Loucy (cell line): ENCODE data around the gene GFPT2.

Source experiments
- H2AFZ ChIP-seq: fragments of 200-600 bp; sonication (generic); 2 replicates; pipeline ENCODE4 v1.6.0; 2016; ENCODE audit warnings: antibody characterized with exemption, mild to moderate bottlenecking, low read length, moderate library complexity
- H3F3A ChIP-seq: fragments of 200-600 bp; 2 replicates; pipeline ENCODE4 v1.6.0; 2016; ENCODE audit warnings: antibody characterized with exemption, low read depth, mild to moderate bottlenecking
- H3K27me3 ChIP-seq: fragments of 200-600 bp; sonication (generic); 2 replicates; pipeline ENCODE4 v1.6.1; 2014; ENCODE audit warnings: low read length, mild to moderate bottlenecking; ENCODE audit not compliant: insufficient read depth, poor library complexity, severe bottlenecking
- H3K36me3 ChIP-seq: fragments of 200-600 bp; sonication (generic); 2 replicates; pipeline ENCODE4 v1.6.1; 2016; ENCODE audit warnings: low read length; ENCODE audit not compliant: insufficient read depth
- H3K4me1 ChIP-seq: fragments of 200-600 bp; sonication (generic); 2 replicates; pipeline ENCODE4 v1.5.1; 2014; ENCODE audit warnings: low read length, mild to moderate bottlenecking; ENCODE audit not compliant: insufficient read depth, poor library complexity, severe bottlenecking
- H3K4me2 ChIP-seq: fragments of 200-600 bp; sonication (generic); 2 replicates; pipeline ENCODE4 v1.6.0; 2014; ENCODE audit warnings: antibody characterized with exemption, low read length, low read depth, mild to moderate bottlenecking; ENCODE audit not compliant: poor library complexity, severe bottlenecking
- H3K4me3 ChIP-seq: fragments of 200-600 bp; sonication (generic); 2 replicates; pipeline ENCODE4 v1.5.1; 2014; ENCODE audit warnings: low read length, mild to moderate bottlenecking, mixed read lengths; ENCODE audit not compliant: poor library complexity, severe bottlenecking
- H3K79me2 ChIP-seq: fragments of 200-600 bp; sonication (generic); 2 replicates; pipeline ENCODE4 v1.6.1; 2014; ENCODE audit warnings: low read length; ENCODE audit not compliant: insufficient read depth
- H3K9ac ChIP-seq: fragments of 200-600 bp; sonication (generic); 2 replicates; pipeline ENCODE4 v1.6.0; 2014; ENCODE audit warnings: mild to moderate bottlenecking, low read depth, low read length, moderate library complexity; ENCODE audit not compliant: poor library complexity, severe bottlenecking
- H3K9me2 ChIP-seq: fragments of 200-600 bp; sonication (generic); replicated peaks from 2 replicates; pipeline ENCODE4 v1.6.1; 2016; ENCODE audit warnings: low read depth, low read length, mixed read lengths
- H3K9me3 ChIP-seq: fragments of 200-600 bp; sonication (generic); 2 replicates; pipeline ENCODE4 v1.6.1; 2014; ENCODE audit warnings: mild to moderate bottlenecking, antibody characterized with exemption, low read length, low read depth; ENCODE audit not compliant: insufficient read depth
- H4K20me1 ChIP-seq: fragments of 200-600 bp; sonication (generic); 2 replicates; pipeline ENCODE4 v1.6.0; 2014; ENCODE audit warnings: antibody characterized with exemption, low read length, mild to moderate bottlenecking; ENCODE audit not compliant: insufficient read depth, poor library complexity, severe bottlenecking
- CTCF ChIP-seq: fragments of 200-600 bp; sonication (generic); conservative IDR thresholded peaks from 2 replicates; pipeline ENCODE4 v1.5.1; 2014; ENCODE audit warnings: mild to moderate bottlenecking, antibody characterized with exemption, low read length
- EZH2phosphoT487 ChIP-seq: fragments of 200-600 bp; IDR thresholded peaks from 2 replicates; pipeline ENCODE4 v1.6.1; 2018; ENCODE audit warnings: antibody characterized with exemption, mild to moderate bottlenecking, moderate library complexity, borderline replicate concordance

The GFPT2 gene

GRCh38 chr5:180330810-180331646, 22.1 kb downstream of the GFPT2 start:
- Histone ChIP-seq H3K4me2 (no peak overlapping the region), H3K27me3 (no peaks in the 10 kb centered on the region), H3F3A (no peaks in the 10 kb centered on the region), H3K4me3 (no peak overlapping the region), H3K9me2 (no peaks in the 10 kb centered on the region), H2AFZ (no peak overlapping the region), H4K20me1 (no peaks in the 10 kb centered on the region), H3K9me3 (no peaks in the 10 kb centered on the region), H3K4me1 (no peaks in the 10 kb centered on the region), H3K36me3 (no peaks in the 10 kb centered on the region), H3K9ac (no peak overlapping the region), H3K79me2 (no peaks in the 10 kb centered on the region)
- TF ChIP-seq CTCF = no peak
- no peak for TF ChIP-seq EZH2phosphoT487

GRCh38 chr5:180330270-180330648, 22.9 kb downstream of the GFPT2 start:
- H3K9ac ChIP-seq = no peak overlapping the region
- H3K36me3 ChIP-seq = no peaks in the 10 kb centered on the region
- no peaks in the 10 kb centered on the region for H4K20me1 ChIP-seq
- no peak overlapping the region for H3K4me2 ChIP-seq
- no peaks in the 10 kb centered on the region for H3K27me3 ChIP-seq
- H3K9me2 ChIP-seq = no peaks in the 10 kb centered on the region
- no peaks in the 10 kb centered on the region for H3K9me3 ChIP-seq
- no peaks in the 10 kb centered on the region for H3K4me1 ChIP-seq
- H3K79me2 ChIP-seq = no peaks in the 10 kb centered on the region
- H2AFZ ChIP-seq = no peak overlapping the region
- H3K4me3 ChIP-seq = no peak overlapping the region
- TF ChIP-seq CTCF = no peak
- TF ChIP-seq EZH2phosphoT487 = no peak
- H3F3A ChIP-seq = no peaks in the 10 kb centered on the region

GRCh38 chr5:180329606-180330269, 23.4 kb downstream of the GFPT2 start:
- no peaks in the 10 kb centered on the region for H4K20me1 ChIP-seq
- H3K79me2 ChIP-seq = no peaks in the 10 kb centered on the region
- H3K9me3 ChIP-seq = no peaks in the 10 kb centered on the region
- no peaks in the 10 kb centered on the region for H3K9me2 ChIP-seq
- H2AFZ ChIP-seq = no peak overlapping the region
- no peaks in the 10 kb centered on the region for H3K4me1 ChIP-seq
- no peaks in the 10 kb centered on the region for H3K27me3 ChIP-seq
- H3K4me2 ChIP-seq = no peak overlapping the region
- no peaks in the 10 kb centered on the region for H3K36me3 ChIP-seq
- H3K4me3 ChIP-seq = no peak overlapping the region
- no peaks in the 10 kb centered on the region for H3F3A ChIP-seq
- TF ChIP-seq EZH2phosphoT487 (no peak), CTCF (no peak)
- H3K9ac ChIP-seq = no peak overlapping the region
